Fibroblast of skin of scalp (primary cell): ENCODE results near the gene OR2H2.

Experiments used
- DNase-seq: peaks from one replicate; pipeline ENCODE4 v3.0.0-alpha.2; 2013

The OR2H2 gene

GRCh38 chr6:29593199-29593855, 8.4 kb downstream of the OR2H2 start:
- DNase-seq = no peak

- DNase-seq = no peak
These were observed 11.5 kb downstream of the OR2H2 start for GRCh38 chr6:29596381-29596900.

- peak; percentile 18 for DNase-seq
These were observed 12.3 kb downstream of the OR2H2 start for GRCh38 chr6:29597184-29597583.

GRCh38 chr6:29598172-29598747, 13.3 kb downstream of the OR2H2 start:
- no peak for DNase-seq

GRCh38 chr6:29602564-29603361, 17.8 kb downstream of the OR2H2 start:
- peak; percentile 29 for DNase-seq

GRCh38 chr6:29603456-29603855, 18.5 kb downstream of the OR2H2 start:
- no peak for DNase-seq

- no peak for DNase-seq
These were observed 19.0 kb downstream of the OR2H2 start for GRCh38 chr6:29603930-29604329.

GRCh38 chr6:29608131-29608530, 23.2 kb downstream of the OR2H2 start:
- no peak for DNase-seq

- no peak for DNase-seq
These were observed 25.6 kb downstream of the OR2H2 start for GRCh38 chr6:29610540-29610939.

GRCh38 chr6:29611426-29611825, 26.5 kb downstream of the OR2H2 start:
- DNase-seq = no peak

- no peak for DNase-seq
These were observed 33.0 kb downstream of the OR2H2 start for GRCh38 chr6:29617782-29618554.

- DNase-seq = no peak
These were observed 34.7 kb downstream of the OR2H2 start for GRCh38 chr6:29619578-29620160.

- no peak for DNase-seq
These were observed 35.7 kb downstream of the OR2H2 start for GRCh38 chr6:29620630-29621029.

GRCh38 chr6:29624520-29624961, 39.6 kb downstream of the OR2H2 start:
- peak; percentile 44 for DNase-seq

GRCh38 chr6:29625337-29625930, 40.5 kb downstream of the OR2H2 start:
- no peak for DNase-seq

- DNase-seq = no peak
These were observed 42.2 kb downstream of the OR2H2 start for GRCh38 chr6:29626948-29627754.

- peak; percentile 90 for DNase-seq
These were observed 43.0 kb downstream of the OR2H2 start for GRCh38 chr6:29627755-29628418.

GRCh38 chr6:29628419-29629281, 43.7 kb downstream of the OR2H2 start:
- peak; percentile 78 for DNase-seq

GRCh38 chr6:29629571-29629970, 44.6 kb downstream of the OR2H2 start:
- no peak for DNase-seq
